ENCODE data around the gene SHROOM3. TPM values are rescaled to one million over a fixed set of nuclear protein-coding genes. Genes with fewer than 3 reads are reported as not detected.
A peak's percentile ranks its signal among the peaks of the same experiment; 100 is the strongest.

SHROOM3 gene
- polyA plus RNA-seq, 1 donor from 2014 or later = 2.7 TPM

DNA sequence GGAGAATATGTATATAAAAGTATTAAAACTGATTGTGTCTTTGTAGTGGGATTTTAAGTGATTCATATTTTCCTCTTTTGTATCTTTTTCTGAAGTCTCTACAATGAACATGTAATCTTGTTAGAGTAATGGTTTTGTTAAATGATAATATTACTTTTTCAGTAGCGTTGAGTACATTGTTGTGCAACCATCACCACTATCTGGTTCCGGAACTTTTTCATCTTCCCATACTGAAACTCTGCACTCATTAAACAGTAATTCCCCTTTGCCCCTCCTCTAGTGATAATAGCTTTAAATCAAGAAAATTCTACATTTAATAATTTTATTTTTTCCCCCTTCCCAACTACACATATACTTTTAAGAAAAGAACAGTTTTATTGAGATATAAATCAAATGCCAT, 23.3 kb downstream of the SHROOM3 start:
- H3K79me2 ChIP-seq (replicated peaks; ENCODE audit: insufficient read depth, low read length) = peaks cover 55% of the 10 kb centered on the region
- H3K27ac ChIP-seq (ENCODE audit: low read length) = no peak overlapping the region
- no peaks in the 10 kb centered on the region for H4K20me1 ChIP-seq (ENCODE audit: insufficient read depth)
- H3K36me3 ChIP-seq (ENCODE audit: insufficient read depth, low read length) = no peaks in the 10 kb centered on the region
- no peak overlapping the region for H3K4me2 ChIP-seq (ENCODE audit: low read length)
- no peaks in the 10 kb centered on the region for H3F3A ChIP-seq (ENCODE audit: insufficient read depth, low read length, poor library complexity, severe bottlenecking)
- H2AFZ ChIP-seq (ENCODE audit: low read depth, low read length) = no peak overlapping the region
- no peak overlapping the region for H3K4me3 ChIP-seq (ENCODE audit: low read length)
- no peaks in the 10 kb centered on the region for H3K9me3 ChIP-seq (ENCODE audit: low read length)
- no peak overlapping the region for H3K9ac ChIP-seq (ENCODE audit: low read length)
- TF ChIP-seq EZH2 (IDR thresholded peaks at IDR 0.05; ENCODE audit: borderline replicate concordance, insufficient read depth, low read length, poor library complexity, severe bottlenecking) = no peak
- TF ChIP-seq RAD21 (conservative IDR thresholded peaks at IDR 0.05) = no peak
- TF ChIP-seq EP300 (conservative IDR thresholded peaks at IDR 0.05; ENCODE audit: poor library complexity, severe bottlenecking) = no peak
- TF ChIP-seq MXI1 (conservative IDR thresholded peaks at IDR 0.05; ENCODE audit: poor library complexity, severe bottlenecking) = no peak
- no peak for TF ChIP-seq TAF1 (IDR thresholded peaks at IDR 0.05; ENCODE audit: low read depth)
- H3K9me2 ChIP-seq (ENCODE audit: insufficient read depth, low read length) = no peaks in the 10 kb centered on the region
- H3K27me3 ChIP-seq (ENCODE audit: insufficient read depth, low read depth, low read length) = no peaks in the 10 kb centered on the region

GRCh38 chr4:76458825-76459224, 23.8 kb downstream of the SHROOM3 start:
- peak overlapping the region; percentile 61 for H3K27ac ChIP-seq (ENCODE audit: low read length)
- H3K79me2 ChIP-seq (replicated peaks; ENCODE audit: insufficient read depth, low read length) = peaks cover 55% of the 10 kb centered on the region
- no peaks in the 10 kb centered on the region for H4K20me1 ChIP-seq (ENCODE audit: insufficient read depth)
- TF ChIP-seq CTCF (IDR thresholded peaks at IDR 0.05; ENCODE audit: poor library complexity, severe bottlenecking) (no peak), POLR2AphosphoS5 (IDR thresholded peaks at IDR 0.05) (no peak), RAD21 (conservative IDR thresholded peaks at IDR 0.05) (no peak), SMC3 (conservative IDR thresholded peaks at IDR 0.05; ENCODE audit: poor library complexity) (no peak), MXI1 (conservative IDR thresholded peaks at IDR 0.05; ENCODE audit: poor library complexity, severe bottlenecking) (no peak), TAF1 (IDR thresholded peaks at IDR 0.05; ENCODE audit: low read depth) (no peak), EZH2 (IDR thresholded peaks at IDR 0.05; ENCODE audit: borderline replicate concordance, insufficient read depth, low read length, poor library complexity, severe bottlenecking) (no peak), EP300 (conservative IDR thresholded peaks at IDR 0.05; ENCODE audit: poor library complexity, severe bottlenecking) (no peak)
- TF ChIP-seq, protein P1, sequence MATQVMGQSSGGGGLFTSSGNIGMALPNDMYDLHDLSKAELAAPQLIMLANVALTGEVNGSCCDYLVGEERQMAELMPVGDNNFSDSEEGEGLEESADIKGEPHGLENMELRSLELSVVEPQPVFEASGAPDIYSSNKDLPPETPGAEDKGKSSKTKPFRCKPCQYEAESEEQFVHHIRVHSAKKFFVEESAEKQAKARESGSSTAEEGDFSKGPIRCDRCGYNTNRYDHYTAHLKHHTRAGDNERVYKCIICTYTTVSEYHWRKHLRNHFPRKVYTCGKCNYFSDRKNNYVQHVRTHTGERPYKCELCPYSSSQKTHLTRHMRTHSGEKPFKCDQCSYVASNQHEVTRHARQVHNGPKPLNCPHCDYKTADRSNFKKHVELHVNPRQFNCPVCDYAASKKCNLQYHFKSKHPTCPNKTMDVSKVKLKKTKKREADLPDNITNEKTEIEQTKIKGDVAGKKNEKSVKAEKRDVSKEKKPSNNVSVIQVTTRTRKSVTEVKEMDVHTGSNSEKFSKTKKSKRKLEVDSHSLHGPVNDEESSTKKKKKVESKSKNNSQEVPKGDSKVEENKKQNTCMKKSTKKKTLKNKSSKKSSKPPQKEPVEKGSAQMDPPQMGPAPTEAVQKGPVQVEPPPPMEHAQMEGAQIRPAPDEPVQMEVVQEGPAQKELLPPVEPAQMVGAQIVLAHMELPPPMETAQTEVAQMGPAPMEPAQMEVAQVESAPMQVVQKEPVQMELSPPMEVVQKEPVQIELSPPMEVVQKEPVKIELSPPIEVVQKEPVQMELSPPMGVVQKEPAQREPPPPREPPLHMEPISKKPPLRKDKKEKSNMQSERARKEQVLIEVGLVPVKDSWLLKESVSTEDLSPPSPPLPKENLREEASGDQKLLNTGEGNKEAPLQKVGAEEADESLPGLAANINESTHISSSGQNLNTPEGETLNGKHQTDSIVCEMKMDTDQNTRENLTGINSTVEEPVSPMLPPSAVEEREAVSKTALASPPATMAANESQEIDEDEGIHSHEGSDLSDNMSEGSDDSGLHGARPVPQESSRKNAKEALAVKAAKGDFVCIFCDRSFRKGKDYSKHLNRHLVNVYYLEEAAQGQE (IDR thresholded peaks at IDR 0.05; ENCODE audit: borderline replicate concordance) = no peak
- H3K4me2 ChIP-seq (ENCODE audit: low read length) = peak overlapping the region; percentile 46
- H2AFZ ChIP-seq (ENCODE audit: low read depth, low read length) = peak overlapping the region; percentile 32
- H3K4me3 ChIP-seq (ENCODE audit: low read length) = peak overlapping the region; percentile 54
- H3K9me3 ChIP-seq (ENCODE audit: low read length) = no peaks in the 10 kb centered on the region
- no peaks in the 10 kb centered on the region for H3K27me3 ChIP-seq (ENCODE audit: insufficient read depth, low read depth, low read length)
- peak overlapping the region; percentile 52 for H3K9ac ChIP-seq (ENCODE audit: low read length)
- no peaks in the 10 kb centered on the region for H3K36me3 ChIP-seq (ENCODE audit: insufficient read depth, low read length)
- H3K9me2 ChIP-seq (ENCODE audit: insufficient read depth, low read length) = no peaks in the 10 kb centered on the region
- no peaks in the 10 kb centered on the region for H3F3A ChIP-seq (ENCODE audit: insufficient read depth, low read length, poor library complexity, severe bottlenecking)

Measured in neural cell (in vitro differentiated cells).